ENCODE measurements around the gene NMUR1.

GRCh38 chr2:231526341-231527090 is 3.7 kb downstream of the NMUR1 start:
- no peak for TF ChIP-seq RNF2 (IDR thresholded peaks at IDR 0.05; ENCODE audit: borderline replicate concordance, low read depth)
- TF ChIP-seq CTCF (IDR thresholded peaks at IDR 0.05), result no peak
- TF ChIP-seq MAX (IDR thresholded peaks at IDR 0.05), result no peak
- TF ChIP-seq MAZ (IDR thresholded peaks at IDR 0.05; ENCODE audit: borderline replicate concordance, low read depth, low read length), result no peak
- no peak for TF ChIP-seq MAFK (IDR thresholded peaks at IDR 0.05; ENCODE audit: partially characterized antibody)
- TF ChIP-seq HDAC2 (IDR thresholded peaks at IDR 0.05), result no peak
- no peak for TF ChIP-seq MYC (IDR thresholded peaks at IDR 0.05; ENCODE audit: borderline replicate concordance, low read length)
- TF ChIP-seq KDM5A (IDR thresholded peaks at IDR 0.05), result no peak
- no peak for TF ChIP-seq ELK1 (IDR thresholded peaks at IDR 0.05; ENCODE audit: low read depth, low read length)
- TF ChIP-seq USF2 (IDR thresholded peaks at IDR 0.05), result no peak

Measured in A549 (cell line).